ENCODE results near the gene DDX20.

Gene DDX20

GRCh38 chr1:111804776-111805175 lies 49.1 kb downstream of the DDX20 start:
- no peak overlapping the region for H3K4me3 ChIP-seq (ENCODE audit: low read depth, low read length)
- in situ Hi-C loops (cut with HindIII; ENCODE audit: low pct_ligation_motif_present, low sequenced_read_pairs), result no loop called here
- no peaks in the 10 kb centered on the region for H3K36me3 ChIP-seq (replicated peaks)
- no peaks in the 10 kb centered on the region for H3K27me3 ChIP-seq (replicated peaks)
- DNase-seq, result no peak
- H3K27ac ChIP-seq, result no peak overlapping the region
- TF ChIP-seq, protein P1, sequence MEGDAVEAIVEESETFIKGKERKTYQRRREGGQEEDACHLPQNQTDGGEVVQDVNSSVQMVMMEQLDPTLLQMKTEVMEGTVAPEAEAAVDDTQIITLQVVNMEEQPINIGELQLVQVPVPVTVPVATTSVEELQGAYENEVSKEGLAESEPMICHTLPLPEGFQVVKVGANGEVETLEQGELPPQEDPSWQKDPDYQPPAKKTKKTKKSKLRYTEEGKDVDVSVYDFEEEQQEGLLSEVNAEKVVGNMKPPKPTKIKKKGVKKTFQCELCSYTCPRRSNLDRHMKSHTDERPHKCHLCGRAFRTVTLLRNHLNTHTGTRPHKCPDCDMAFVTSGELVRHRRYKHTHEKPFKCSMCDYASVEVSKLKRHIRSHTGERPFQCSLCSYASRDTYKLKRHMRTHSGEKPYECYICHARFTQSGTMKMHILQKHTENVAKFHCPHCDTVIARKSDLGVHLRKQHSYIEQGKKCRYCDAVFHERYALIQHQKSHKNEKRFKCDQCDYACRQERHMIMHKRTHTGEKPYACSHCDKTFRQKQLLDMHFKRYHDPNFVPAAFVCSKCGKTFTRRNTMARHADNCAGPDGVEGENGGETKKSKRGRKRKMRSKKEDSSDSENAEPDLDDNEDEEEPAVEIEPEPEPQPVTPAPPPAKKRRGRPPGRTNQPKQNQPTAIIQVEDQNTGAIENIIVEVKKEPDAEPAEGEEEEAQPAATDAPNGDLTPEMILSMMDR (IDR thresholded peaks at IDR 0.05; ENCODE audit: low read depth, low read length, missing control alignments), result no peak

GRCh38 chr1:111805251-111805650 lies 49.5 kb downstream of the DDX20 start:
- no peaks in the 10 kb centered on the region for H3K27me3 ChIP-seq (replicated peaks)
- no peak overlapping the region for H3K27ac ChIP-seq
- H3K4me3 ChIP-seq (ENCODE audit: low read depth, low read length), result no peak overlapping the region
- in situ Hi-C loops (cut with HindIII; ENCODE audit: low pct_ligation_motif_present, low sequenced_read_pairs), result no loop called here
- no peak for DNase-seq
- TF ChIP-seq, protein P1 (IDR thresholded peaks at IDR 0.05; ENCODE audit: low read depth, low read length, missing control alignments), result no peak
- H3K36me3 ChIP-seq (replicated peaks), result no peaks in the 10 kb centered on the region

GRCh38 chr1:111811891-111812290 lies 56.2 kb downstream of the DDX20 start:
- no peak for DNase-seq
- no peak overlapping the region for H3K27ac ChIP-seq
- H3K36me3 ChIP-seq (replicated peaks), result no peaks in the 10 kb centered on the region
- H3K27me3 ChIP-seq (replicated peaks), result no peaks in the 10 kb centered on the region
- TF ChIP-seq, protein P1 (IDR thresholded peaks at IDR 0.05; ENCODE audit: low read depth, low read length, missing control alignments), result no peak
- H3K4me3 ChIP-seq (ENCODE audit: low read depth, low read length), result no peak overlapping the region
- in situ Hi-C loops (cut with HindIII; ENCODE audit: low pct_ligation_motif_present, low sequenced_read_pairs), result no loop called here

GRCh38 chr1:111812306-111812705 lies 56.6 kb downstream of the DDX20 start:
- no peaks in the 10 kb centered on the region for H3K36me3 ChIP-seq (replicated peaks)
- DNase-seq, result no peak
- TF ChIP-seq, protein P1 (IDR thresholded peaks at IDR 0.05; ENCODE audit: low read depth, low read length, missing control alignments), result no peak
- no peak overlapping the region for H3K27ac ChIP-seq
- no peaks in the 10 kb centered on the region for H3K27me3 ChIP-seq (replicated peaks)
- H3K4me3 ChIP-seq (ENCODE audit: low read depth, low read length), result no peak overlapping the region
- in situ Hi-C loops (cut with HindIII; ENCODE audit: low pct_ligation_motif_present, low sequenced_read_pairs), result no loop called here

DNA sequence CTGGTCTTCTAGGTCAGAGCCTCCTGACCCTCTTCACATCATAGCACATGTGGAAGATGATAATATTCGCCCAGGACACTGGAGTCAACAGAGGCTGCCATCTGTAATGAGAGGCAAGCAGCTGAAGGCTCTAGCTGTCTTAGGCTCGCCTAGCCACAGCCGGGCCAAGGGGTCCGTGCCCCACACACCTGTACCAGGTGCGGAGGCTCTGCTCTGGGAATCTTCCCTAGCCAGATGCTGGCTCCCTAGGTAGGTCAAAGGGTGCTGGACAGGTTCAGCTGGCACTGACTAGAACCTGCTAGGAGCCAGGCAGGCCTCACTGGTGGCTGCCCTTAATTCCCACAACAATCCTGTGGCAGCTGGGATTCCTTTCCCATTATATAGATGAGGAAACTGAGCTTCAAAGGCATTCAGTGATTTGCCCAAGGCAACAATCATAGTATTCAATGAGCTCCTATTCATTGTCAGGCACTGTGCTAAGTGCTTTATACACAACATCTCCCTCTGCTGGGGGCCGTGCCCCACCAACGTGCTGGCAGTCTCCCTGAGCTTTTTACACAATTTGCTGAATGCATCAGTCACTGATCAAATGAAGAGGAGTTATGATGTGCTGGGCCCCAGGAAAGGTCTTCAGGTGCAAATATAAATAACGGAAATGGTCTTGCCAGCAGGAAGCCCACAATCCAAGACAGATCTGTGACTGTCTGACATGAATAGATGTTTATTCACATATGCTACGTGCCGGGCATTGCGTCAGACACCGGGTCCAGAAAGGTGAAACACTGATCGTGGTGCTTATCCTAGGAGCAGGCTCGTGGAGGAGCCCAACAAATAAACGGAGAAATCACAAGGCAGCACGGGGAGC lies 58.0 kb downstream of the DDX20 start:
- H3K27ac ChIP-seq, result no peak overlapping the region
- H3K27me3 ChIP-seq (replicated peaks), result no peaks in the 10 kb centered on the region
- no peak overlapping the region for H3K4me3 ChIP-seq (ENCODE audit: low read depth, low read length)
- in situ Hi-C loops (cut with HindIII; ENCODE audit: low pct_ligation_motif_present, low sequenced_read_pairs), result no loop called here
- no peaks in the 10 kb centered on the region for H3K36me3 ChIP-seq (replicated peaks)
- no peak for DNase-seq
- TF ChIP-seq, protein P1 (IDR thresholded peaks at IDR 0.05; ENCODE audit: low read depth, low read length, missing control alignments), result peak; percentile 23

DNA sequence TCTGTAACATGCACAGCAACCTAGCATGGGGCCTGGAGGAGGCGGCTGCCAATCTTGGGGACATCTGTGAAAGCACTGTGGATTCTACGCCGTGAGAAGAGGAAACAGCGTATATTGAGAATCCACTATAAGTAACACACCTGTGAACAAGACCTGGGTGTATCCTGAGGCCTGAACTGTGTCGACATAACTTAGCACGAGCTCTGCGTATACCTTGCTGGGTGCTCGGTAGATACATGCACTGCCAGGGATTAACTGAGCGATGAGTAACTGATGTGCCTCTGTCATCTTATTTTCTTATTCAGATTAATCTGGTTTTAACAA lies 58.6 kb downstream of the DDX20 start:
- H3K27me3 ChIP-seq (replicated peaks), result no peaks in the 10 kb centered on the region
- no peak overlapping the region for H3K4me3 ChIP-seq (ENCODE audit: low read depth, low read length)
- no peak for DNase-seq
- TF ChIP-seq, protein P1 (IDR thresholded peaks at IDR 0.05; ENCODE audit: low read depth, low read length, missing control alignments), result no peak
- in situ Hi-C loops (cut with HindIII; ENCODE audit: low pct_ligation_motif_present, low sequenced_read_pairs), result no loop called here
- no peaks in the 10 kb centered on the region for H3K36me3 ChIP-seq (replicated peaks)
- no peak overlapping the region for H3K27ac ChIP-seq
